Sigmoid colon (tissue), 7 donors: ENCODE measurements around the gene DAPK1. TPM values are rescaled to one million over a fixed set of nuclear protein-coding genes. Genes with fewer than 3 reads are reported as not detected.

Experiments used
- DNase-seq: peaks from one replicate; pipeline ENCODE4 v3.0.0-alpha.2; 2019
- H3K27ac ChIP-seq, 4 donors: fragments of 200-600 bp; sonication (generic); one replicate each; pipeline ENCODE4 v1.5.1; 2016 to 2019; ENCODE audit warnings: mild to moderate bottlenecking in 1 of 4
- H3K27me3 ChIP-seq, 3 donors: fragments of 200-600 bp; sonication (generic); one replicate each; pipeline ENCODE4 v1.5.1; 2019; ENCODE audit warnings: mild to moderate bottlenecking in 1 of 3
- H3K36me3 ChIP-seq, 4 donors: fragments of 200-600 bp; sonication (generic); one replicate each; pipeline ENCODE4 v1.5.1; 2016 to 2019
- H3K4me1 ChIP-seq, 4 donors: fragments of 200-600 bp; sonication (generic); one replicate each; pipeline ENCODE4 v1.5.1; 2017 to 2019
- H3K4me3 ChIP-seq, 4 donors: fragments of 200-600 bp; sonication (generic); one replicate each; pipeline ENCODE4 v1.5.1; 2017 to 2019; ENCODE audit warnings: mild to moderate bottlenecking in 2 of 4, moderate library complexity in 1 of 4
- H3K9me3 ChIP-seq, 4 donors: fragments of 200-600 bp in 3 of 4; sonication (generic) in 3 of 4; one replicate each; pipeline versions ENCODE4 v1.5.1 to v1.6.1; 2013 to 2019
- EP300 ChIP-seq, 4 donors: sonication (generic); formaldehyde crosslinking; IDR thresholded peaks; one replicate each; pipeline ENCODE4 v1.6.1; 2017; ENCODE audit warnings: antibody characterized with exemption in 4 of 4
- POLR2A ChIP-seq, 2 donors: fragments of 450-650 bp; IDR thresholded peaks; one replicate each; pipeline ENCODE4 v1.6.1; 2016; ENCODE audit warnings: antibody characterized with exemption in 2 of 2, mild to moderate bottlenecking in 2 of 2, moderate library complexity in 2 of 2
- POLR2AphosphoS5 ChIP-seq, 4 donors: sonication (generic); formaldehyde crosslinking; IDR thresholded peaks; one replicate each; pipeline ENCODE4 v1.6.1; 2017; ENCODE audit warnings: antibody characterized with exemption in 4 of 4
- WGBS, 2 donors: extraction: QIAGEN DNeasy Blood & Tissue Kit; methylation state at CpG; one replicate each; pipeline ENCODE4 v1.1.7; 2013; 5-methylcytosine and 5-hydroxymethylcytosine counted together
- intact Hi-C: fragments of 100-400 bp; cut with DNase I; formaldehyde crosslinking; loops from one replicate; pipeline ENCODE4 v1.15.1; 2023
- polyA plus RNA-seq, 3 donors: library from polyadenylated mRNA; stranded (reverse); fragments of 200-250 nt; gene quantifications; one replicate each; pipeline ENCODE4 v1.2.3, GENCODE V29; 2013
- total RNA-seq, 4 donors: library from RNA; depleted of rRNA; stranded (reverse); fragments of >200 nt; gene quantifications; one replicate each; pipeline ENCODE4 v1.1.0, GENCODE V29; 2016
- TF ChIP-seq, protein P1 (sequence below), 4 experiments: fragments of 450-650 bp in 3 of 4; fragments of 200-600 bp in 1 of 4; IDR thresholded peaks; one replicate each; pipeline ENCODE4 v1.5.1; 2016 to 2019; ENCODE audit warnings: antibody characterized with exemption in 4 of 4, mild to moderate bottlenecking in 3 of 4, moderate library complexity in 2 of 4
- donor health status: healthy with polysubstance abuse.
- donor health status: Bipolar disorder and iron deficiency.
- donor health status: healthy.

The DAPK1 gene
- total and polyA plus RNA-seq, 7 donors, result 4.8 to 92.5 (median 78.1) TPM

DNA sequence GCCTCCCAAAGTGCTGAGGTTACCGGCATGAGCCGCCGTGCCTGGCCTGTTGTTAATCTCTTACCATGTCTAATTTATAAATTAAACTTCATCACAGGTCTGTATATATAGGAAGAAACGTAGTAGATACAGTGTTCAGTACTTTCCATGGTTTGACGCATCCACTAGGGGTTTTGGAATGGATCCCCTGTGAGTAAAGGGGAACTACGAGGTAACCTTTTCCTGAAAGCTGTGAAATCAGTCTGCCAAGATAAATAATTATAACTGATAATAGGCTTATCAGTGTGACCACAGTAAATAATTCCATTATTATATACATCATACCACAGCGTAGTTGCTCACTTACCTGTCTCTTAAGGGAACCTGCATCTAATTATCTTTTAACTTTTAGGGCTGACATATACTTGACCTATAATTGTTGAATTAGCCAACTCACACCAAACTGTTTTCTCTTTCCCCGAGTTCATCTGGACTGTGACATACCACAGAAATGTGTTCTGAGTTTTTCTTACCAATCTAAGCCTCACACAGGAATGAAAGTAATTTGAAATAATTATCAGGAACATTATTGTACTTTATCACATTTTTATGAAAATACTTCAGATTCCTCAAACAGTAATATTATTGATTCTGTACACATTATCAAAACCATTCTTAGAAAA lies 42.9 kb downstream of the DAPK1 start:
- H3K4me1 ChIP-seq, result peaks cover 0 to 33% (median 22%) of the 10 kb centered on the region in 4 donors
- H3K36me3 ChIP-seq, result peaks cover 0 to 4% (median 0%) of the 10 kb centered on the region in 4 donors
- 93 to 94% methylated on average over 8 of the region's 8 CpGs for WGBS, 2 donors
- H3K9me3 ChIP-seq, result no peaks in the 10 kb centered on the region
- no peak overlapping the region for H3K27ac ChIP-seq
- H3K27me3 ChIP-seq, result no peaks in the 10 kb centered on the region
- H3K4me3 ChIP-seq, result no peak overlapping the region
- no peak for TF ChIP-seq POLR2A (IDR thresholded peaks at IDR 0.05)
- DNase-seq, result no peak
- intact Hi-C loops, result no loop called here

DNA sequence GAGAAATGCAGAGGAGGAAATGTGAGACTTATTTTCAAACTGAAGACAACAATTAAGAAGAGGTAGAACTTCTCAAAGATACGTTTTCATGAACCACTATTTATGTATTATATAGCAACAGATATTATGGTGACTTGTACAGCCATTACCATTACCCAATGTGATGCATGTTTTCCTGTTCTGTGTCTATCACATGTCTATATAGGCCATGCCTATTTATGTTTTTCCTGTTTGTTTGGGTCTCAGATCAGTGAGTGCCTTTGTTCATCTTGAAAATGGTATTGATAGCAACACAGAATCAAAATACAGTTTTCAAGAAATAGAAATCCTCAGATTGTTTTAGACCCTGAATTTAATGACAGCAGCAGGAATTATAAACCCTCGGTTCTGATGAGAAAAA lies 44.0 kb downstream of the DAPK1 start:
- Histone ChIP-seq H3K36me3 (peaks cover 0 to 4% (median 0%) of the 10 kb centered on the region in 4 donors), H3K27ac (no peak overlapping the region), H3K4me1 (peaks cover 0 to 36% (median 27%) of the 10 kb centered on the region in 4 donors), H3K4me3 (no peak overlapping the region), H3K9me3 (no peaks in the 10 kb centered on the region), H3K27me3 (no peaks in the 10 kb centered on the region)
- intact Hi-C loops, result no loop called here
- no peak for TF ChIP-seq EP300 (IDR thresholded peaks at IDR 0.05)
- TF ChIP-seq, protein P1, sequence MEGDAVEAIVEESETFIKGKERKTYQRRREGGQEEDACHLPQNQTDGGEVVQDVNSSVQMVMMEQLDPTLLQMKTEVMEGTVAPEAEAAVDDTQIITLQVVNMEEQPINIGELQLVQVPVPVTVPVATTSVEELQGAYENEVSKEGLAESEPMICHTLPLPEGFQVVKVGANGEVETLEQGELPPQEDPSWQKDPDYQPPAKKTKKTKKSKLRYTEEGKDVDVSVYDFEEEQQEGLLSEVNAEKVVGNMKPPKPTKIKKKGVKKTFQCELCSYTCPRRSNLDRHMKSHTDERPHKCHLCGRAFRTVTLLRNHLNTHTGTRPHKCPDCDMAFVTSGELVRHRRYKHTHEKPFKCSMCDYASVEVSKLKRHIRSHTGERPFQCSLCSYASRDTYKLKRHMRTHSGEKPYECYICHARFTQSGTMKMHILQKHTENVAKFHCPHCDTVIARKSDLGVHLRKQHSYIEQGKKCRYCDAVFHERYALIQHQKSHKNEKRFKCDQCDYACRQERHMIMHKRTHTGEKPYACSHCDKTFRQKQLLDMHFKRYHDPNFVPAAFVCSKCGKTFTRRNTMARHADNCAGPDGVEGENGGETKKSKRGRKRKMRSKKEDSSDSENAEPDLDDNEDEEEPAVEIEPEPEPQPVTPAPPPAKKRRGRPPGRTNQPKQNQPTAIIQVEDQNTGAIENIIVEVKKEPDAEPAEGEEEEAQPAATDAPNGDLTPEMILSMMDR (IDR thresholded peaks at IDR 0.05), result no peak
- no peak for TF ChIP-seq POLR2A (IDR thresholded peaks at IDR 0.05)
- no peak for TF ChIP-seq POLR2AphosphoS5 (IDR thresholded peaks at IDR 0.05)
- WGBS, 2 donors, result 82 to 84% methylated on average over 2 of the region's 2 CpGs
- DNase-seq, result no peak

DNA sequence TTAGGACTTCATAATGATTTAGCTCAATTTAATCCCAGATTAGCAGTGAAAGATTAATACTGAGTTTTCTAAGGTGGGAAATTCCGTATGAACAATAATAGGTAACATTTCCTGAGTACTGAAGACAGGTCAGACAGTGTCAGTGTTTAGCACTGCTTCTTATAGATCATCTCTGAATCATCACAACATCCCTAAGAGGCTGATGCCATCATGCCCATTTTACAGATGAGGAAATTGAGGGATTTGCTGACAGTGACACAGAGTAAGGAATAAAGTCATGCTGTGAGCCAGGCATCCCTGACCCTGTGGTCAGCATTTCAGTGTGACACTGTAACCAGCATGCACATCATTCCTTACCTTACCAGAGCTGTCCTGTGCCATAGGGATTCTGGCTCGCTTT lies 44.5 kb downstream of the DAPK1 start:
- H3K27me3 ChIP-seq, result no peaks in the 10 kb centered on the region
- peaks cover 0 to 36% (median 28%) of the 10 kb centered on the region in 4 donors for H3K4me1 ChIP-seq
- no peak overlapping the region for H3K27ac ChIP-seq
- DNase-seq, result no peak
- no peak overlapping the region for H3K4me3 ChIP-seq
- peaks cover 0 to 4% (median 0%) of the 10 kb centered on the region in 4 donors for H3K36me3 ChIP-seq
- H3K9me3 ChIP-seq, result no peaks in the 10 kb centered on the region
- WGBS, 2 donors, result 46 to 71% methylated on average over 2 of the region's 2 CpGs
- intact Hi-C loops, result no loop called here
- TF ChIP-seq EP300 (IDR thresholded peaks at IDR 0.05), result no peak
- no peak for TF ChIP-seq POLR2AphosphoS5 (IDR thresholded peaks at IDR 0.05)
- TF ChIP-seq, protein P1 (IDR thresholded peaks at IDR 0.05), result no peak
- TF ChIP-seq POLR2A (IDR thresholded peaks at IDR 0.05), result no peak

DNA sequence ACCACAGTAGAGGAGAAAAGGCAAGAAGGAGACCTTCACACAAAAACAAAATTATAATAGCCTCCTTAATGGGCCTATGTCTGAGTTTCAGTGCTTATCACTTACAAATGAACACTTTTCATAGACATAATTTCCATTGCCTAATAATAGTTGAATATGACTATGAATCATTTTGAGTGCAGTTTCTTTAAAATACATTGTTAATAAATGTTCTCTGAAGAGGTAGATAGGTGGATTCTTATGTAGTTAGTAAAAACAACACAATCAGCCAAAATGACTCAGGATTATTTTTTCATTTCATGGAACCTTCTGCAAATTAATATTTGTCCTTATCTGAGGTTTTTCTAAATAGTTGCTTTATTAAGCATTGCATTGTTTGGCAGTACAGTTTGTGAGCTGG lies 45.6 kb downstream of the DAPK1 start:
- no peak for TF ChIP-seq POLR2A (IDR thresholded peaks at IDR 0.05)
- TF ChIP-seq EP300 (IDR thresholded peaks at IDR 0.05), result no peak
- TF ChIP-seq, protein P1 (IDR thresholded peaks at IDR 0.05), result no peak
- no peak for TF ChIP-seq POLR2AphosphoS5 (IDR thresholded peaks at IDR 0.05)
- intact Hi-C loops, result no loop called here
- no peak overlapping the region for H3K4me3 ChIP-seq
- DNase-seq, result no peak
- H3K9me3 ChIP-seq, result no peaks in the 10 kb centered on the region
- H3K4me1 ChIP-seq, result peaks cover 0 to 32% (median 27%) of the 10 kb centered on the region in 4 donors
- no peaks in the 10 kb centered on the region for H3K27me3 ChIP-seq
- peaks cover 0 to 4% (median 0%) of the 10 kb centered on the region in 4 donors for H3K36me3 ChIP-seq
- H3K27ac ChIP-seq, result no peak overlapping the region

DNA sequence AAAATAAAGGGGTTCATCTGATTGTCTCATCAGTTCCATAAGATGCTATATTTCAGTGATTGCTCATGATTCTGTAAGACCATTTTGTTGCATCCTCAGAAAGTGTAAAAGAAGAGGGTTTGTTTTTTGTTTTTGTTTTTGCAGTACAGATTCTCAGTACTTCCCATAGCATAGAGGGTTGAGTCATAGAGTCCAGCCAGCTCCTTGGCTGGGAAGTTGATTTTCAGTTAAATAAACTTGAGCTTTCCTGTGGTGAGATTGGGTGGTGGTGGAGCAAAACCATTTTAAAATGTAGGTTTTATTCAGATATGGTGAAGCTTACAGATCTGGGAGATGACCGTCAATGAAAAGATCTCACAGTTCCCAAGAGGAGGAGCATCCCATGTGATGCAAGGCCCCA lies 48.2 kb downstream of the DAPK1 start:
- H3K36me3 ChIP-seq, result no peaks in the 10 kb centered on the region
- DNase-seq, result no peak
- WGBS, 2 donors, result 89% methylated on average over 1 of the region's 1 CpG
- no peaks in the 10 kb centered on the region for H3K27me3 ChIP-seq
- intact Hi-C loops, result no loop called here
- no peaks in the 10 kb centered on the region for H3K9me3 ChIP-seq
- peaks cover 0 to 46% (median 42%) of the 10 kb centered on the region in 4 donors for H3K4me1 ChIP-seq
- TF ChIP-seq POLR2A (IDR thresholded peaks at IDR 0.05), result no peak
- H3K27ac ChIP-seq, result peak overlapping the region in 3 of 4 donors; percentile 50 to 81 (median 79)
- no peak overlapping the region for H3K4me3 ChIP-seq

DNA sequence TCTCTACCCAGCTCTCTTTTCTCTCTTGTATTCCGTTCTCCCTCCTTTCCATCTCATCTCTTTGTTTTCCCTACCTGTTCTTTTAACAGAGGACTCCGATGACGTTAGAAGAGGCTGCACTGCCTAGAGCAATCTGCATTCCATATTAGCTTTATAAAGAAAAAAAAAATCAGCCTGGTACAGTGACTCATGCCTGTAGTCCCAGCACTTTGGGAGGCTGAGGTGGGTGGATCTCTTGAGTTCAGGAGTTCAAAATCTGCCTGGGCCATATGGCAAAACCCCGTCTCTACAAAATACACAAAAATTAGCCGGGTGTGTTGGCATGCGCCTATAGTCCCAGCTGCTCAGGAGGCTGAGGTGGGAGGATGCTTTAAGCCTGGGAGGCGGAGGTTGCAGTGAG lies 49.0 kb downstream of the DAPK1 start:
- H3K4me1 ChIP-seq, result peaks cover 0 to 54% (median 50%) of the 10 kb centered on the region in 4 donors
- intact Hi-C loops, result no loop called here
- peak overlapping the region in 3 of 4 donors; percentile 50 to 81 (median 79) for H3K27ac ChIP-seq
- TF ChIP-seq POLR2A (IDR thresholded peaks at IDR 0.05), result no peak
- TF ChIP-seq POLR2AphosphoS5 (IDR thresholded peaks at IDR 0.05), result no peak
- TF ChIP-seq, protein P1 (IDR thresholded peaks at IDR 0.05), result no peak
- no peak for TF ChIP-seq EP300 (IDR thresholded peaks at IDR 0.05)
- DNase-seq, result no peak
- WGBS, 2 donors, result 66 to 77% methylated on average over 7 of the region's 7 CpGs
- H3K27me3 ChIP-seq, result no peaks in the 10 kb centered on the region
- H3K4me3 ChIP-seq, result no peak overlapping the region
- H3K36me3 ChIP-seq, result no peaks in the 10 kb centered on the region
- H3K9me3 ChIP-seq, result no peaks in the 10 kb centered on the region
